ENCODE data around the gene STARD9.
A peak's percentile ranks its signal among the peaks of the same experiment; 100 is the strongest.
"Not testable (repeated sequence)": the region's sequence is repeated elsewhere in the genome, so short reads cannot be mapped to it uniquely, and the experiment has no call there.

The STARD9 gene

GRCh38 chr15:42575188-42576039, at the start of gene STARD9:
Gene STARD9 (plus strand): TSS chr15:42575606. CDS start chr15:42575716, 110 bp downstream.
- DNase-seq (ENCODE audit: low read depth in 2 of 2, low spot score in 1 of 2) = peak; percentile 83 to 91

GRCh38 chr15:42528970-42529369, 46.4 kb upstream of the STARD9 start:
- DNase-seq (ENCODE audit: low read depth in 2 of 2, low spot score in 1 of 2) = no peak

DNA sequence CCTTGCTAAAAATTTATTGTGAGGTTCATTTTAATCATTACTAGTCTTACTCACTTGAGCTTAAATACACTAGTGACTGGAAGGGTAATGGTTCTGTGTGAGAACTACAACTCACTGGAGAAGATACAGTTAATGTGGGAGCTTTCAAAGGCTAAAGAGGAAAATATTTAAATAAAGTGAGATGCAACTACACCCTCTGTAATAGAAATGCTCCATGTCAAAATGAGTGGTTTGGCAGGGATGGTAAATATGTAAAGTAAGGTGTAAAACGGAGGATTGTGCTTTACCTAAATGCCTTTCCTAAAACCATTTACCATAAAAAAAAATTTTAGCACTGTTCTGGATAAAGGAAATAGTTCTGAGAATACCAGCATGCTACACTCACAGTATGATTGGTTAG, 42.2 kb upstream of the STARD9 start:
- DNase-seq (ENCODE audit: low read depth in 2 of 2, low spot score in 1 of 2) = no peak

DNA sequence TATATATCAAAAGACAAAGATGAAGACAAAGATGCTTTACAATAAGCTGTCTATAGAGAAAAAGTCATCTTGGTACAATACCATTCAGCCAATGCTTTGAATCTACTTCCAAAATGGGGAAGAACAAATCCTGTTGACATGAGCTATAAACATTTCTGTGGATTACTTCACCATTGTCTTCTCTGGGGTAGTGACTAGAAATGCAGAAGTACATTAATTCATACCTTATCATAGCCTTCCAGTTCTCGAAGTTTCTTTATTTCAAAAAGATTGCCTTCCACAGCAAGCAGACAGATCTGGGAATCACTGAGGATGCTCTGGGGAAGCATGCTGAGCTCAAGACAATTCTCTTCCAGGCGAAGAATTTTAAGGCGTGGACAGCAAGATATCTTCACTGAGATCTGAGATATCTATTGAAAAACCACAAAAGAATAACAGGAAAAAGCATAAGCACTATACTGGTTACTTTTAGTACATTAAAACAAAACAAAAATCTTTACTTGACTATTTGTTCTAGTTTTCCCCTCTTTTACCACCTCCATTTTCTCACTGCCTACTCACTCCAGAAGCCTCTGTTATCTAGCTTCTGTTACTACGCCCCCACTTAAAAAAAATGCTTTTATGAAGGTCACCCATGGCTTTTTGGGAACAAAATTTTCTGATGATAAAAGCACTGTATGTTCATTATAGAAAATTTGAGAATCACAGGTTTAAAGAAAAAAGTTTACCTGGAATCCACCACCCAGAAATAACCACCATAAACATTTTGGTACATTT, 30.4 kb upstream of the STARD9 start:
- DNase-seq (ENCODE audit: low read depth in 2 of 2, low spot score in 1 of 2) = no peak

DNA sequence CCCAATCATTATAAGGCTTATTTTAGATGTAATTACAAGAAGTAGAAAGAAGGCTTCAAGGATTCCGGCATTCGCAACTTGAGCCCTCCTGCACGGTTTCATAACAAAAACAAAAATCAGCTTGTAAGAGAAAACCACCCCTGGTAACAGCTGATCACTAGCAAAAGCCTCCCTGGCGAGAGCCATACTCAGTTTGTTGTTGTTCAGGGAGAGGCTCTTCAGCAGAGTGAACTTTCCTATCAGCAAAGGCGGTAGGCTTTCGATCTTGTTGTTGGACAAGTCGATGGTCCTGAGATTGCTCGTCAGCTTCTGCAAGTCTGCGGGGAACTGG, 27.5 kb upstream of the STARD9 start:
- DNase-seq (ENCODE audit: low read depth in 2 of 2, low spot score in 1 of 2) = no peak

GRCh38 chr15:42548249-42549031, 27.0 kb upstream of the STARD9 start, which contains the start of the genes HAUS2 and LRRC57:
Gene HAUS2 (plus strand): TSS chr15:42548838. CDS start chr15:42548873, 35 bp downstream.
Gene LRRC57 (minus strand): TSS chr15:42548793. CDS start chr15:42548434, 359 bp downstream.
- peak; percentile 77 to 79 for DNase-seq (ENCODE audit: low read depth in 2 of 2, low spot score in 1 of 2)

DNA sequence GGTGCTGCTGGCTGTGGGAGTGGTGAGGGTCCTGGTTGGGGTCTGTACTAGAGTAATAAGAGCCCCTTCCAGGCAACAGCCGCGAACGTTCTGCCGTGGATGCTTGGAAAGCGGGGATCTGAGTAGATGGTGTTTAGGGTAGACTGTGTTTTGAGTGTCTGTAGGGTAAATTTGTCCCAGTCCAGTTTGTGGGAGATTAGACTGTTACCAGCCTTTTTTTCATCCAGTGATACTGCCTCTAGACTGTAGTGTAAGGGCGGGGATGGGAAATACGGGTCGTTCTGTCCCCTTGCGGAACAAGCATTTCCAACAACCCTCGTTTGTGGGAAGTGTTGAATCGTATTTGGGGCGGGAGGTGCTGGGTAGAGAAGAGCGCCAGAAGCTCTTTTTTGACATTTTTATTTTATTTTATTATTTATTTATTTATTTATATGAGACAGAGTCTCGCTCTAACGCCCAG, 26.3 kb upstream of the STARD9 start:
- no peak for DNase-seq (ENCODE audit: low read depth in 2 of 2, low spot score in 1 of 2)

DNA sequence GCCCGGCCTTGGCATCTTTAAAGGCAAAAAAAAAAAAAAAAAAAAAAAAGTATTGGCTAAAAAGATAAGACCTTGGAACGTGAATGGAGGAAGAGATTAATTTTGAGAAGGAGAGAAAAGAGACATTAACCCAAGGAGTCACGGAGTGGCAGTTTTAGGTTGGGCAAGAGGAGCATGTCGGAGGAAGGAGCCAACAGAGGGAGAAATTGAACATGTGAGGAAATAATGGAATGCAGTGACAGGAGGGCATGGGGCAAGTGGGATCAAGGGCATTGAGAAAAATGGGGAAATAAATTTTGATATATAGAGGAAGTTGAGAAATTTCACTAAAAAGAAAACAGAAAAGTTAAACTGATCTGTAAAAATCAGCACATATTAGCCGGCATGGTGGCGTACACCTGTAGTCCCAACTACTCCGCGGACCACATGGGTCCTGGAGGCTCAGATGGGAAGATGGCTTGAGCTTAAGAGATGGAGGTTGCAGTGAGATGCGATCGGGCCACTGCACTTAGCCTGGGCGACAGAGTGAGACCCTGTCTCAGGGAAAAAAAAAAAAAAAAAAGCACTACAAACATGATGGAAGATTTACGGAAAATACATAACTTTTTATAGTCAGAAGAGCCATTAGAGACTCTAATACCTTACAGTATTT, 25.5 kb upstream of the STARD9 start:
- DNase-seq (ENCODE audit: low read depth in 2 of 2, low spot score in 1 of 2) = no peak

GRCh38 chr15:42553554-42553953, 21.9 kb upstream of the STARD9 start:
- DNase-seq (ENCODE audit: low read depth in 2 of 2, low spot score in 1 of 2) = no peak

DNA sequence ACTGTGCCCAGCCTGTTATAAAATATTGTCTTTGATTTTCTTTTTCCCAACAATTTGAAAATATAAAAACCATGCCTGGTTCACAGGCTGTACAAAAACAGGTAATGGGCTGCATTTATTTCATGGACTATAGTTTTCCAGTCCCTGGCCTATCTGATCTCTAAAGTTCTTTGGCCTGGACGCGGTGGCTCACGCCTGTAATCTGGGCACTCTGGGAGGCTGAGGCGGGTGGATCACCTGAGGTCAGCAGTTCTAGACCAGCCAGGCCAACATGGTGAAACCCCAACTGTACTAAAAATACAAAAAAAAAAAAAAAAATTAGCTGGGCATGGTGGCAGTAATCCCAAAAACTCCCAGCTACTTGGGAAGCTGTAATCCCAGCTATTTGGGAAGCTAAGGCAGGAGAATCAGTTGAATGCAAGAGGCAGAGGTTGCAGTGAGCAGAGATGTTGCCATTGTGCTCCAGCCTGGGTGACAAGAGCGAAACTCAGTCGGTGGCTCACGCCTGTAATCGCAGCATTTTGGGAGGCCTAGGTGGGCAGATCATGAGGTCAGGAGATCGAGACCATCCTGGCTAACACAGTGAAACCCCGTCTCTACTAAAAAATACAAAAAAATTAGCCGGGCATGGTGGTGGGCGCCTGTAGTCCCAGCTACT, 18.7 kb upstream of the STARD9 start:
- DNase-seq (ENCODE audit: low read depth in 2 of 2, low spot score in 1 of 2) = not testable (repeated sequence)

GRCh38 chr15:42558739-42559138, 16.7 kb upstream of the STARD9 start:
- no peak for DNase-seq (ENCODE audit: low read depth in 2 of 2, low spot score in 1 of 2)

DNA sequence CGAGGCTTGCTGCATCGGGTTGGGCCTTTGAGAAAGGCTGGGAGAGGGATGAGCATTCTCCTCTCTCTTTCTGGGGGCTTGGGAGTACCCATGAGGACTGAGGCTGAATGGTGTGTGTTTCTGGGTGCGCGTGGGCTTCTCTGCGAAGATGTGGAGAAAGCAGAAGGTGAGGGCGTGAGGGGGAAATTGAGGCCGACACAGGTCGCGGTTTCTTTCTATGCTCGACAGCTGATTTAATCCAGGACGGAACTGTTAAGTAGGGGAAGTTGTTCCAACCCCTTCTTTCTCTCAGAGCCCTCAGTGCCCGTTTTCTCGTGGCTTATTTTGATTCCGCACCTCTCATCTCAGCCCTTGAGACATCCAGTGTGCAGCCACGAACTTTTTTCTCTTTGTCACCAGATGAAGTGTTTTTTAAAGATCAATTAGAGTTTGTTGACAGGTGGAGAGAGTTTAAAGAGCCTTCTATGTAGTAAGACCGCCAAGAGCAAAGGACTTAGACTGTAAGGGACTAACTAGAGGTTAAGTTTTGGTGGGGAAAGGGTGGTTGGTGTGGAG, 711 bp downstream of the STARD9 start:
- DNase-seq (ENCODE audit: low read depth in 2 of 2, low spot score in 1 of 2) = no peak

DNA sequence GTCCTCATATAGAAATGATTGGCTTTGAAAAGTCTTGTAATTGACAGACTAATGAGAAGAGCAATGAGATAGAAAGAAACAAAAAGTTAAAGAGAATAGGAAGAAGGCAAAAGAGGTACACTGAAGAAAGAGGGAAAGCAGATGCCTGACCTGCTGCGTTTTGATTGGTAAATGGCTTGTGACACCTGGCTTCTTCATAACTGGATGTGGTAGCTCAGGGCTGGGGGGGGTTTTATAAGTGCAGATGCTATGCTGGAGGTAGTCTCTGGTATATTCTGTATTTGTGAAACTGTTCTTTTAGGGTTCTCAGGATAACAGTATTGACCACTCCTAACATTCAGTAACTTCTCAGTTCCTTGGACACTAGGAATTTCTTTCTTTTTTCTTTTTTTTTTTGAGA, 1.4 kb downstream of the STARD9 start:
- DNase-seq (ENCODE audit: low read depth in 2 of 2, low spot score in 1 of 2) = no peak

GRCh38 chr15:42577514-42578031, 2.2 kb downstream of the STARD9 start:
- DNase-seq (ENCODE audit: low read depth in 2 of 2, low spot score in 1 of 2) = no peak

- no peak for DNase-seq (ENCODE audit: low read depth in 2 of 2, low spot score in 1 of 2)
Measured at GRCh38 chr15:42578984-42579537, 3.7 kb downstream of the STARD9 start.

DNA sequence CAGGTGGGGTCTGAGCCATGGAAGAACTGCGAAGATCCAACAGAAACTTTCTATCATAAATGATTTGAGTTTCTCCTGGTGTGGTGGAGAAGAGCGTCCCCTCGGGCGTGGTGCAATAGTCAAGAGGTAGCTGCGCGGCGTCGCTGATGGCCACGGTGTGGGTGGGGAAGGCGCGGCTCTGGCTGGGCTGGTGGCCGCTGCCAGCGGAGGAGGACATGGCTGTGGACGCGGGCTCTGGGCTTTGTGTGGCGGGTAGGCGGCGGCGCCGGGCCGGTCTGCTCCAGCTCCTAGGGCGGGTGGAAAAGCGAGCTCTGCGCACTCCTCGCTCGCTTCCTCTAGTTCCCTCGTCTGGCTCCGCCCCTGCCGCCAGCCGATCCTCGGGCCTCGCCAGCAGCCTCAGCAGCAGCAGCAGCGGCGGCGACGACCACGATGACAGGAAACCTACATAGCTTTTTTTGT, 5.9 kb downstream of the STARD9 start:
- DNase-seq (ENCODE audit: low read depth in 2 of 2, low spot score in 1 of 2) = peak; percentile 37 to 48

DNA sequence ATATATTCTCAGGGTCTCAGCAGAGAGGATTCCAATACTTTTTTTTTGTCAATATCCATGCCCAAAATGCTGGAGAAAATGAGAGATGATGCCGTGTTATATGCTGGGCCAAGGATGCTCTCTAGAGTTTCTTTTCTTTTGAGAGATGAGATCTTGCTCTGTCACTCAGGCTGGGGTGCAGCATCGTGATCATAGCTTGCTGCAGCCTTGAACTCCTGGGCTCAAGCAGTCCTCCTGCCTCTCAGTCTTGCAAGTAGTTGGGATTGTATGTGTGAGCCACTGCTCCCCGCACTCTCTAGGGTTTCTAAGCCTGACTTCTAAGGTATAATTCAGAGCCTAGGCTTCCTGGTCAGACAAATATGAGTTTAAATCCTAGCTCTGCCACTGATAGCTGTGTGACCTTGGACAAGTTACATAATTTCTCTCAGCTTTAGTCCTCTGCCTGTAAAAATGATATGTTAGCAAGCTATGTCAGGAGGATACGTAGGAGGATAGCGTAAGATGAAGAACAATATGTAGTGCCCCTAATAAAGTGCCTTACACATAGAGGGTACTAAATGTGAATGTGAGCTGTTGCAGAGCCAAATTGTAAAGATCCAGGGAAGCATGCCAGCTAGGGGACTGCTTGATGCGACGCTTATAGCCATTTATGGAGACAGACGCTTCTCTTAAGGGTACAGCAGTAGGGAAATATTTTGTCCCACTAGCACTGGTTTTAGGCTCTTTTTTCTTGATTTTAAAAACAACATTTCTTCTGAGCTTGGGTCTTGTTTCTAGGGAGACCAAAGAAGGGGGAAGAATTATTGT, 7.4 kb downstream of the STARD9 start:
- DNase-seq (ENCODE audit: low read depth in 2 of 2, low spot score in 1 of 2) = no peak

DNA sequence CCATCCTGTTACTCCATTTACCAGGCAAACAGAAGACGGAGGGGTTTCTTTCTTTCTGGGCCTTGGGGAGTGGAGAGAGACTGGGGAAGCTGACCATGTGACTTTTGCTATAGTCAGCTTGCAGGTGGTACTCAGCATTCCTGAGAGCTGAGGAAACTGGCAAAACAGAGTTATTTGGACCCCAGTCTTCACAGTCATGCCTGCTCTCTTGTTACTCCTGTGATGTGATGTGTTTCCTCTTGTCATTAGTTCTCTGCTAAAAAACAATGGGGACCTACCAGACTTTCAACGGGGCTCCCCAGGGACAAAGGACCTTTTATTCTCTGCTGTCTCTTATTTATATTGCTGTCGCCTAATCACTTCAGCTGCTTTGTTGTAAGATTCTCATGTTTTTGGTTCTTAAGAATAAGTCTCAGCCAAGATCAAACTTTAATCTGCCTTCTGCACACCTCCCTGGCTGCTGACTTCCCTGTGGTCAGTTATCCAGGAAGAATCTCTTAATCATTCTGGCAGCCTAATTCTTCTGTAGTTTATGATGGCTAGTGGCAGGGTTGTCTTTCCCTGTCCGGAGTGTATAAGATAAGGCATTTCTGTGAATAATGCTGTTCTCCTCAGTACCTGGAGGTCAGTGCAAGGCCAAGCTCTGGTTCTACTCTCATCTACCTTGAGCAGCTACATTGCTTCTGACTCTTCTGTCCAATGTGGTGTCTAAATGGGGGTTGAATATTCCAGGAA, 8.8 kb downstream of the STARD9 start:
- DNase-seq (ENCODE audit: low read depth in 2 of 2, low spot score in 1 of 2) = no peak
